Stimulated activated naive CD8-positive, alpha-beta T cell treated with anti-CD3 and anti-CD28 coated beads, Interleukin-15, amount 100 ng/mL, for 72 hours (primary cell): ENCODE measurements around the gene GABRA5.
"Not testable (repeated sequence)": the region's sequence is repeated elsewhere in the genome, so short reads cannot be mapped to it uniquely, and the experiment has no call there.

Experiments used
- ATAC-seq: fragments of 150-1000 bp; cut with Tn5 transposase; 2 replicates; pipeline ENCODE4 v1.10.0; 2021; ENCODE audit warnings: mild to moderate bottlenecking, moderate library complexity
- DNase-seq, 2 donors: peaks; one replicate each; pipeline ENCODE4 v3.0.0; 2021 to 2022
- H3K27ac Mint-ChIP-seq, 2 donors: one replicate each; pipeline ENCODE4 v1.8.0; 2022; ENCODE audit warnings: mild to moderate bottlenecking in 2 of 2, mixed read lengths in 2 of 2, moderate library complexity in 2 of 2
- H3K27me3 Mint-ChIP-seq: one replicate; pipeline ENCODE4 v1.8.0; 2022; ENCODE audit warnings: mixed read lengths
- H3K4me1 Mint-ChIP-seq: one replicate; pipeline ENCODE4 v1.8.0; 2022; ENCODE audit warnings: mild to moderate bottlenecking, mixed read lengths
- H3K4me3 Mint-ChIP-seq, 2 donors: one replicate each; pipeline ENCODE4 v1.8.0; 2022; ENCODE audit warnings: mild to moderate bottlenecking in 2 of 2, mixed read lengths in 2 of 2, moderate library complexity in 1 of 2
- H3K9me3 Mint-ChIP-seq, 2 donors: one replicate each; pipeline ENCODE4 v1.8.0; 2022; ENCODE audit warnings: mixed read lengths in 2 of 2

GABRA5 gene

GRCh38 chr15:26890988-26891387 lies 24.1 kb downstream of the GABRA5 start:
- H3K27me3 Mint-ChIP-seq = peaks cover 16% of the 10 kb centered on the region
- DNase-seq (no peak), ATAC-seq (no peak)
- H3K27ac Mint-ChIP-seq = no peak overlapping the region
- peaks cover 5% of the 10 kb centered on the region for H3K4me1 Mint-ChIP-seq
- peaks cover 11 to 15% of the 10 kb centered on the region in 2 donors for H3K9me3 Mint-ChIP-seq
- no peak overlapping the region for H3K4me3 Mint-ChIP-seq

- Mint-ChIP-seq H3K4me1 (peaks cover 5% of the 10 kb centered on the region), H3K27ac (no peak overlapping the region), H3K27me3 (peaks cover 16% of the 10 kb centered on the region), H3K9me3 (peaks cover 11 to 15% of the 10 kb centered on the region in 2 donors), H3K4me3 (no peak overlapping the region)
- ATAC-seq = no peak
- peak; percentile 37 to 52 for DNase-seq
These were observed 24.8 kb downstream of the GABRA5 start for GRCh38 chr15:26891448-26892181.

- no peak for ATAC-seq
- H3K4me3 Mint-ChIP-seq = no peak overlapping the region
- peaks cover 16% of the 10 kb centered on the region for H3K27me3 Mint-ChIP-seq
- DNase-seq = no peak
- peaks cover 5% of the 10 kb centered on the region for H3K4me1 Mint-ChIP-seq
- peaks cover 11 to 15% of the 10 kb centered on the region in 2 donors for H3K9me3 Mint-ChIP-seq
- no peak overlapping the region for H3K27ac Mint-ChIP-seq
These were observed 25.3 kb downstream of the GABRA5 start for GRCh38 chr15:26892182-26892518.

GRCh38 chr15:26892678-26893077 lies 25.8 kb downstream of the GABRA5 start:
- Mint-ChIP-seq H3K4me3 (no peak overlapping the region), H3K27ac (no peak overlapping the region), H3K27me3 (peaks cover 16% of the 10 kb centered on the region), H3K4me1 (peaks cover 5% of the 10 kb centered on the region), H3K9me3 (peaks cover 11 to 15% of the 10 kb centered on the region in 2 donors)
- ATAC-seq (no peak), DNase-seq (no peak)

- Mint-ChIP-seq H3K27ac (no peak overlapping the region), H3K4me3 (no peak overlapping the region), H3K27me3 (peaks cover 16% of the 10 kb centered on the region), H3K9me3 (peaks cover 11 to 15% of the 10 kb centered on the region in 2 donors), H3K4me1 (peaks cover 5% of the 10 kb centered on the region)
- ATAC-seq (no peak), DNase-seq (no peak)
These were observed 26.6 kb downstream of the GABRA5 start for GRCh38 chr15:26893351-26894065.

GRCh38 chr15:26894181-26894580 lies 27.3 kb downstream of the GABRA5 start:
- DNase-seq = no peak
- H3K9me3 Mint-ChIP-seq = peaks cover 11 to 15% of the 10 kb centered on the region in 2 donors

GRCh38 chr15:26895346-26895745 lies 28.5 kb downstream of the GABRA5 start:
- H3K27me3 Mint-ChIP-seq = peaks cover 13% of the 10 kb centered on the region
- not testable (repeated sequence) for H3K27ac Mint-ChIP-seq, ATAC-seq, DNase-seq, H3K4me1 Mint-ChIP-seq, H3K4me3 Mint-ChIP-seq
- peaks cover 11 to 15% of the 10 kb centered on the region in 2 donors for H3K9me3 Mint-ChIP-seq

More at GRCh38 chr15:26894181-26894580, 27.3 kb downstream of the GABRA5 start:
- Mint-ChIP-seq H3K27me3 (peaks cover 16% of the 10 kb centered on the region), H3K4me3 (no peak overlapping the region), H3K4me1 (peaks cover 5% of the 10 kb centered on the region), H3K27ac (no peak overlapping the region)
- no peak for ATAC-seq

GRCh38 chr15:26899658-26900057 lies 32.8 kb downstream of the GABRA5 start:
- ATAC-seq (no peak), DNase-seq (no peak)
- Mint-ChIP-seq H3K9me3 (peaks cover 19 to 25% of the 10 kb centered on the region in 2 donors), H3K27ac (no peak overlapping the region), H3K4me3 (no peak overlapping the region), H3K4me1 (no peaks in the 10 kb centered on the region), H3K27me3 (no peaks in the 10 kb centered on the region)

- Mint-ChIP-seq H3K27ac (no peak overlapping the region), H3K27me3 (no peaks in the 10 kb centered on the region), H3K4me3 (no peak overlapping the region), H3K9me3 (peaks cover 30 to 39% of the 10 kb centered on the region in 2 donors), H3K4me1 (no peaks in the 10 kb centered on the region)
- ATAC-seq = no peak
- DNase-seq = no peak
These were observed 34.2 kb downstream of the GABRA5 start for GRCh38 chr15:26901041-26901440.

- DNase-seq (no peak), ATAC-seq (no peak)
- Mint-ChIP-seq H3K27ac (no peak overlapping the region), H3K4me3 (no peak overlapping the region), H3K9me3 (peaks cover 9% of the 10 kb centered on the region in 2 donors), H3K4me1 (no peaks in the 10 kb centered on the region), H3K27me3 (no peaks in the 10 kb centered on the region)
These were observed 43.9 kb downstream of the GABRA5 start for GRCh38 chr15:26910715-26911114.

- ATAC-seq (no peak), DNase-seq (no peak)
- peaks cover 0 to 9% of the 10 kb centered on the region in 2 donors for H3K9me3 Mint-ChIP-seq
- no peaks in the 10 kb centered on the region for H3K4me1 Mint-ChIP-seq
- H3K27me3 Mint-ChIP-seq = no peaks in the 10 kb centered on the region
- no peak overlapping the region for H3K27ac Mint-ChIP-seq
- H3K4me3 Mint-ChIP-seq = no peak overlapping the region
These were observed 54.6 kb downstream of the GABRA5 start for GRCh38 chr15:26921433-26921832.

GRCh38 chr15:26926081-26926480 lies 59.2 kb downstream of the GABRA5 start:
- Mint-ChIP-seq H3K27me3 (no peaks in the 10 kb centered on the region), H3K4me3 (no peak overlapping the region), H3K27ac (no peak overlapping the region), H3K9me3 (peaks cover 7 to 8% of the 10 kb centered on the region in 2 donors), H3K4me1 (no peaks in the 10 kb centered on the region)
- DNase-seq (no peak), ATAC-seq (no peak)

- ATAC-seq (no peak), DNase-seq (no peak)
- H3K27ac Mint-ChIP-seq = no peak overlapping the region
- H3K9me3 Mint-ChIP-seq = peaks cover 7 to 12% of the 10 kb centered on the region in 2 donors
- no peaks in the 10 kb centered on the region for H3K4me1 Mint-ChIP-seq
- no peaks in the 10 kb centered on the region for H3K27me3 Mint-ChIP-seq
- no peak overlapping the region for H3K4me3 Mint-ChIP-seq
These were observed 61.2 kb downstream of the GABRA5 start for GRCh38 chr15:26928051-26928450.

GRCh38 chr15:26929588-26929987 lies 62.7 kb downstream of the GABRA5 start:
- no peak for ATAC-seq
- peaks cover 7 to 16% of the 10 kb centered on the region in 2 donors for H3K9me3 Mint-ChIP-seq
- no peak for DNase-seq
- H3K27me3 Mint-ChIP-seq = no peaks in the 10 kb centered on the region
- peak overlapping the region in 1 of 2 donors; percentile 68 for H3K27ac Mint-ChIP-seq
- peak overlapping the region in 1 of 2 donors; percentile 13 for H3K4me3 Mint-ChIP-seq
- H3K4me1 Mint-ChIP-seq = no peaks in the 10 kb centered on the region

- ATAC-seq = no peak
- H3K9me3 Mint-ChIP-seq = peaks cover 13 to 24% of the 10 kb centered on the region in 2 donors
- no peak for DNase-seq
- H3K4me1 Mint-ChIP-seq = no peaks in the 10 kb centered on the region
- H3K27me3 Mint-ChIP-seq = no peaks in the 10 kb centered on the region
- no peak overlapping the region for H3K27ac Mint-ChIP-seq
- H3K4me3 Mint-ChIP-seq = no peak overlapping the region
These were observed 68.0 kb downstream of the GABRA5 start for GRCh38 chr15:26934848-26935247.

- H3K27ac Mint-ChIP-seq = no peak overlapping the region
- no peak for ATAC-seq
- H3K4me1 Mint-ChIP-seq = no peaks in the 10 kb centered on the region
- H3K9me3 Mint-ChIP-seq = peaks cover 9 to 19% of the 10 kb centered on the region in 2 donors
- H3K27me3 Mint-ChIP-seq = no peaks in the 10 kb centered on the region
- DNase-seq = no peak
- no peak overlapping the region for H3K4me3 Mint-ChIP-seq
These were observed 68.5 kb downstream of the GABRA5 start for GRCh38 chr15:26935322-26935721.
